Endothelial cell of umbilical vein (primary cell): ENCODE results near the gene LYZL6. TPM values are rescaled to one million over a fixed set of nuclear protein-coding genes. Genes with fewer than 3 reads are reported as not detected.

ENCODE experiments used
- BruUV-seq: library from RNA; stranded (reverse); fragments of 400-500 nt; replicated peaks from 2 replicates; lab custom pipeline; 2021; lab: Mats Ljungman, UMichigan
- CTCF ChIA-PET: fragments of 300-600, 350-600 bp; sonication (Branson Sonifier 250); formaldehyde crosslinking; loops from one replicate; lab custom pipeline; 2021; ENCODE audit warnings: antibody characterized with exemption, inconsistent platforms; lab: Charles Lee
- POLR2A ChIA-PET: fragments of 300-600, 350-600 bp; sonication (Branson Sonifier 250); formaldehyde crosslinking; loops from one replicate; lab custom pipeline; 2021; ENCODE audit warnings: antibody characterized with exemption, inconsistent platforms; lab: Charles Lee
- DNase-seq: peaks from one replicate; pipeline ENCODE4 v3.0.0-alpha.2; 2011; ENCODE audit warnings: low read depth, low spot score
- FAIRE-seq: peaks from 2 replicates; lab custom pipeline; 2011; peaks lifted over from hg19 to GRCh38; lab: Jason Lieb, UNC
- H2AFZ ChIP-seq: 2 replicates; pipeline ENCODE4 v1.6.0; 2012; ENCODE audit warnings: low read depth, low read length, control low read depth, inconsistent platforms
- H3K27ac ChIP-seq: 2 replicates; pipeline ENCODE4 v1.5.1; 2011; ENCODE audit warnings: low read depth, mild to moderate bottlenecking, control low read depth, low read length, moderate library complexity; ENCODE audit not compliant: insufficient read depth
- H3K27me3 ChIP-seq, 2 experiments: 2 replicates each; pipeline versions ENCODE4 v1.6.0 to v1.6.1; 2011; ENCODE audit warnings: low read length in 2 of 2, mixed read lengths in 1 of 2; ENCODE audit not compliant: control insufficient read depth in 2 of 2, insufficient read depth in 2 of 2
- H3K36me3 ChIP-seq, 2 experiments: 2 replicates in 1 of 2; 3 replicates in 1 of 2; pipeline ENCODE4 v1.5.1; 2011; ENCODE audit warnings: low read length in 2 of 2, mild to moderate bottlenecking in 1 of 2, moderate library complexity in 1 of 2; ENCODE audit not compliant: control insufficient read depth in 2 of 2, insufficient read depth in 2 of 2; ENCODE audit errors: extremely low read depth in 1 of 2
- H3K4me1 ChIP-seq: 3 replicates; pipeline ENCODE4 v1.5.1; 2011; ENCODE audit warnings: mild to moderate bottlenecking, low read length; ENCODE audit not compliant: control insufficient read depth, insufficient read depth; ENCODE audit errors: extremely low read depth
- H3K4me2 ChIP-seq: 2 replicates; pipeline ENCODE4 v1.6.1; 2011; ENCODE audit warnings: low read length, control low read depth, mixed read lengths; ENCODE audit not compliant: insufficient read depth
- H3K4me3 ChIP-seq, 3 experiments: fragments of 200-600 bp in 1 of 3; sonication (generic), shearing (Covaris generic) in 1 of 3; replicated peaks in 1 of 3; 2 replicates each; pipeline ENCODE4 v1.5.1; 2011 to 2016; ENCODE audit warnings: control low read depth in 3 of 3, low read length in 3 of 3, mild to moderate bottlenecking in 2 of 3, inconsistent platforms in 1 of 3, low read depth in 1 of 3, moderate library complexity in 1 of 3; ENCODE audit not compliant: insufficient read depth in 1 of 3
- H3K79me2 ChIP-seq: 2 replicates; pipeline ENCODE4 v1.6.0; 2012; ENCODE audit warnings: low read length, inconsistent platforms; ENCODE audit not compliant: control insufficient read depth, insufficient read depth
- H3K9ac ChIP-seq: replicated peaks from 2 replicates; pipeline ENCODE3; 2011; ENCODE audit warnings: low read length, control low read depth; ENCODE audit not compliant: insufficient read depth; ENCODE audit errors: extremely low read depth
- H3K9me1 ChIP-seq: replicated peaks from 3 replicates; pipeline ENCODE4 v1.6.0; 2011; ENCODE audit warnings: mild to moderate bottlenecking, low read length; ENCODE audit not compliant: control insufficient read depth, insufficient read depth; ENCODE audit errors: extremely low read depth
- H3K9me3 ChIP-seq: replicated peaks from 2 replicates; pipeline ENCODE4 v1.5.1; 2012; ENCODE audit warnings: low read length, inconsistent platforms; ENCODE audit not compliant: control insufficient read depth, insufficient read depth
- H4K20me1 ChIP-seq: replicated peaks from 2 replicates; pipeline ENCODE3; 2011; ENCODE audit warnings: mild to moderate bottlenecking, low read length; ENCODE audit not compliant: control insufficient read depth, insufficient read depth; ENCODE audit errors: extremely low read depth
- CTCF ChIP-seq, 2 donors: IDR thresholded peaks; 1 replicate in 1 of 2; 2 replicates in 1 of 2; pipeline ENCODE4 v1.5.1; 2011; ENCODE audit warnings: low read length in 2 of 2, mild to moderate bottlenecking in 2 of 2, moderate library complexity in 2 of 2, control low read depth in 1 of 2, inconsistent platforms in 1 of 2, low read depth in 1 of 2; ENCODE audit not compliant: insufficient read depth in 1 of 2; ENCODE audit errors: extremely low read depth in 1 of 2
- EZH2 ChIP-seq: IDR thresholded peaks from 2 replicates; pipeline ENCODE4 v1.6.1; 2012; ENCODE audit warnings: borderline replicate concordance, low read depth, mild to moderate bottlenecking, moderate library complexity, low read length, inconsistent platforms; ENCODE audit not compliant: severe bottlenecking
- FOS ChIP-seq: IDR thresholded peaks from 2 replicates; pipeline ENCODE4 v1.6.1; 2011; ENCODE audit warnings: mild to moderate bottlenecking, low read length, moderate library complexity, borderline replicate concordance; ENCODE audit not compliant: insufficient read depth
- GATA2 ChIP-seq: IDR thresholded peaks from 2 replicates; pipeline ENCODE4 v1.7.0; 2011; ENCODE audit warnings: low read depth, mild to moderate bottlenecking, moderate library complexity, mixed read lengths, low read length; ENCODE audit not compliant: insufficient read length, insufficient read depth
- JUN ChIP-seq: IDR thresholded peaks from 2 replicates; pipeline ENCODE4 v1.6.1; 2011; ENCODE audit warnings: borderline replicate concordance, low read depth; ENCODE audit not compliant: insufficient read length, insufficient read depth
- MAX ChIP-seq: IDR thresholded peaks from 2 replicates; pipeline ENCODE4 v1.6.1; 2011; ENCODE audit not compliant: insufficient read depth, insufficient read length
- MYC ChIP-seq: IDR thresholded peaks from one replicate; pipeline ENCODE4 v1.6.1; 2011; ENCODE audit warnings: mild to moderate bottlenecking, low read depth, low read length
- POLR2A ChIP-seq: IDR thresholded peaks from 2 replicates; pipeline ENCODE4 v1.6.1; 2012; ENCODE audit warnings: low read depth, mild to moderate bottlenecking, control low read depth, low read length
- POLR2AphosphoS5 ChIP-seq: IDR thresholded peaks from 2 replicates; pipeline ENCODE4 v1.6.1; 2012; ENCODE audit warnings: low read depth, mild to moderate bottlenecking, control low read depth, low read length, moderate library complexity; ENCODE audit not compliant: insufficient read depth
- dilution Hi-C: fragments of 300-500 bp; cut with MboI; formaldehyde crosslinking; loops from one replicate; pipeline ENCODE4 v1.15.0; 2019; ENCODE audit warnings: low sequenced_read_pairs; ENCODE audit not compliant: extremely low pct_ligation_motif_present
- intact Hi-C: fragments of 100-400 bp; cut with micrococcal nuclease; formaldehyde crosslinking; loops from one replicate; pipeline ENCODE4 v1.10.0; 2022
- polyA plus RNA-seq, 4 experiments: library from polyadenylated mRNA; depleted of rRNA in 3 of 4; stranded (reverse) in 3 of 4; unstranded in 1 of 4; fragments of >200 nt; gene quantifications; 2 replicates each; pipeline versions ENCODE4 v1.2.1 to v1.2.3, GENCODE V29; 2011 to 2012; ENCODE audit warnings: missing spikeins in 1 of 4
- total RNA-seq: library from RNA; stranded (reverse); gene quantifications from 2 replicates; pipeline ENCODE4 v1.2.3, GENCODE V29; 2021

Gene LYZL6
- total and polyA plus RNA-seq, 2 donors (not counting 3 experiments of a cell fraction or from before 2014, with no cell fraction given) = not detected

- no peak overlapping the region for H3K27ac ChIP-seq
- TF ChIP-seq FOS (no peak), POLR2AphosphoS5 (no peak)
- dilution Hi-C loops = no loop called here
- CTCF ChIA-PET = no interaction called here
- FAIRE-seq (no peak), DNase-seq (peak; percentile 20)
- H3K9ac ChIP-seq = no peak overlapping the region
- no peaks in the 10 kb centered on the region for H3K36me3 ChIP-seq
- no peaks in the 10 kb centered on the region for H4K20me1 ChIP-seq
- H3K4me1 ChIP-seq = no peaks in the 10 kb centered on the region
- POLR2A ChIA-PET = no interaction called here
- no peaks in the 10 kb centered on the region for H3K9me1 ChIP-seq
- intact Hi-C loops = no loop called here
- no peak overlapping the region for H2AFZ ChIP-seq
- H3K79me2 ChIP-seq = no peaks in the 10 kb centered on the region
- no peak overlapping the region for H3K4me3 ChIP-seq
- BruUV-seq = no TSS peak
- H3K9me3 ChIP-seq = no peaks in the 10 kb centered on the region
- H3K27me3 ChIP-seq = peaks cover 0 to 4% of the 10 kb centered on the region in 2 experiments
- H3K4me2 ChIP-seq = no peak overlapping the region
Measured at GRCh38 chr17:35900708-35901480, 42.6 kb downstream of the LYZL6 start.

- no peaks in the 10 kb centered on the region for H3K36me3 ChIP-seq
- dilution Hi-C loops (no loop called here), intact Hi-C loops (no loop called here)
- no TSS peak for BruUV-seq
- no peaks in the 10 kb centered on the region for H3K9me3 ChIP-seq
- H3K9ac ChIP-seq = no peak overlapping the region
- no peak overlapping the region for H3K27ac ChIP-seq
- H3K4me1 ChIP-seq = no peaks in the 10 kb centered on the region
- TF ChIP-seq POLR2AphosphoS5 (no peak), MYC (no peak), JUN (no peak), POLR2A (no peak), CTCF (IDR thresholded peaks at IDR 0.05; ENCODE audit: extremely low read depth in 1 of 2, insufficient read depth in 1 of 2, low read depth in 1 of 2, low read length in 2 of 2) (no peak), MAX (no peak), GATA2 (no peak), EZH2 (no peak), FOS (no peak)
- H4K20me1 ChIP-seq = no peaks in the 10 kb centered on the region
- no peaks in the 10 kb centered on the region for H3K79me2 ChIP-seq
- CTCF ChIA-PET = no interaction called here
- FAIRE-seq = no peak
- H3K9me1 ChIP-seq = no peaks in the 10 kb centered on the region
- H3K4me3 ChIP-seq = no peak overlapping the region
- H3K27me3 ChIP-seq = peaks cover 0 to 4% of the 10 kb centered on the region in 2 experiments
- DNase-seq = no peak
- no peak overlapping the region for H2AFZ ChIP-seq
- H3K4me2 ChIP-seq = no peak overlapping the region
- POLR2A ChIA-PET = no interaction called here
Measured at GRCh38 chr17:35900280-35900679, 43.2 kb downstream of the LYZL6 start.
